ENCODE data around the gene TAGAP.
"Not testable (repeated sequence)": the region's sequence is repeated elsewhere in the genome, so short reads cannot be mapped to it uniquely, and the experiment has no call there.

Gene TAGAP

DNA sequence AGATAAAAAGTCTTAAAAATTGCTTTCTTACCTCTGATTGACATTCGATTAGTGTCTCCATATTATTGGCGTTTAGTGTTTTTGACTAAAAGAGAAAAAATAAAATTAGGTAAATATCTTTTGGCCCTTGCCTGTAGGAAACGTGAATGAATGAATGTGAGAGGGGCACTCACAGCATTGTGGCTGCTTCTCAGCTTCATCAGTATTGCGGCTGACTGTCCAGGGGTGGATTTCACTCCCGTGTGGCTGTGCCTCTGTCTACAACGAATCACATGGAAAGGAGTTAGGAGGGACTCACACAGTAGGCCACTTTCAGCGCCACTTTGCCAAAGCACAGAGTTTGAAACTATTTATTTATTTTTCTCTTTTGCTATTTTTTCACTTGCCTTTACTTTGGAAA, 844 bp downstream of the TAGAP start:
- DNase-seq (ENCODE audit: low read depth, low spot score), result no peak

DNA sequence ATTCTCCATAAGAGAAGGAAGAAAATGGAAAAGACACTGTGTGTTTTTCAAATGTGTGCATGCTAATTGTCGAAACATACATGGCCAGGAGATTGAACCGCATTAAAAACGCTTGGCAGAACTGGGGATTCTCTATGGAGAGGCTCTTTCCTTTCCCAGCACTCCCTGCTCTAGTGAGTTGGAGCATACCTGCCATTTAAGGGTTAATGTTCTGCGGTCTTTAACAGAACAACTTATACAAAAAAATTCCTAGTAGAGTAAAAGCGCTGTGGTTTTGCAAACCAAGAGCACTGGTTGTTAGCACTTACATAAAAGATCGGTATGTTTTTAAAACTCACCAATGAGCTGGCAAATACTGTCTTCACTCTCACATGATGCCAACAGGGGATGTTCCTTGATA, 1.5 kb downstream of the TAGAP start:
- no peak for DNase-seq (ENCODE audit: low read depth, low spot score)

DNA sequence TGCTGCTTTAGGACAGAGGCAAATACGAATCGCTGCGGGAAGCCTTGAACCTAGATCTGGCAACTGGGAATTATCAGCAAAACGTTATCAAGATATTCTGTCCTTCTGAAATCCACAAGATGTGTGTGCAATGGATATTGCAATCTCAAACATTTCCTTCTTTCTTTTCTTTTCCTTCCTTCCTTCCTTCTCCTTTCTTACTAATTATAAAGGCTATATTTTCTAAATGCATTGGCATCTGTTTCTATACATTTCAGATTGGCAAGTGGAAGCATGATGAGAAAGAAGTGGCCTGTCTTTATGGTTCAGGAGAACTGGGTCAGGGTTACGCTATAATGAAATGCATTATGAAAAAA, 2.0 kb downstream of the TAGAP start:
- no peak for DNase-seq (ENCODE audit: low read depth, low spot score)

DNA sequence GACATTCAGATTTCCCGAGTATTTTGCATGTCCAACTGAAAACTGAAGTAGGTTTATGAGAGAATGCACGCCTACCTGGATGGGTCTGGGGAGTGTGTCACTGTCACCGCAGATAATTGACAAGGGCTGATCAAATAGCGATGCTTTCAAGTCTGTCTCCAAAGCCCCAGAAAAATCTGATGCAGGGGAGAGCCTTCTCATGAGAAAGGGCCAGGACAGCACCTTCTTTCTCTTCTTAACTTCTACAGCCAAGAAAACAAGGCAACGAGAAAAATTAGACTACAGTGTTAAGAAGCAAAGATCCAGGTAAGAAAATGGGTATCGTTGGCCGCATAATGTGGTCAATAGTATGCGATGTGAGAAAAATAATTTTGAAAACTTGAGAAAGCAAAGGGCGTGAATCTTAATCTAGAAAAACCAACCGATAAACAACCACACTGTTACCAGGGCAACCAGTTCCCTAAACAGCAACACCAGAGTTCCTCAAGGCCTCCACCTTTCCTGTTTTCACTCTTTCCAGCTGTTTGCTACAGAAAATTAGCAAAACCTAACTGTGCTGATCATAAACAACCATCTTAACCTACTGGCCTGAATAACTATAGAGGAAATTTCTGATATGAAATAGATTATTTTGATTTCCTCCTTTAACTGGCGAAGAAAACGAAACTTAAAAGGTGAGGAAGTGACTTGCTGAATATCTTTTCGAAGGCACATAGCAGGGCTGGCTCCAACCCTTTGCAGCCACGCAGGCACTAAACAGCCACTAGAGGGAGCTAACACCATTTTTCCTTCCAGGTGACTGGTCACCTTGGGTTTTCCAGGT, 2.6 kb downstream of the TAGAP start:
- DNase-seq (ENCODE audit: low read depth, low spot score), result peak; percentile 80

DNA sequence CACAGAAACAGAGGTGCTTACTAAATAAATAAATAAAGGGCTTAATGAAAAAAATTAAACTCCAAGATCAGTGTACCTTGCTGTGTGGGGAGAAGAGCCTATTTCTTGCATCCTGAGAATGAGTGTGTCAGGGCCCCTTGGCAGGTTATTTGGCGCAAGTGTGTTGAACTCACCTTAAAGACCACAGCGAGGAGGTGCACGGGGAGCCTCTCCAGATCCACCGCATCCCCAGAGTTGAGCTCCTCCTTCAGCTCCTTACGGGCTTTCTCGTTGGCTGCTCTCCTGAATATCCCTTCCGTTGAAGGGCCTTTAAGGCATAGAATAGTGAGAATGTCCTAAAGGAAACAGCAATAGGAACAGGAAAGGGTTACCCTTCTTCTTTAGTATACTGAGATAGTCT, 3.6 kb downstream of the TAGAP start:
- no peak for DNase-seq (ENCODE audit: low read depth, low spot score)

DNA sequence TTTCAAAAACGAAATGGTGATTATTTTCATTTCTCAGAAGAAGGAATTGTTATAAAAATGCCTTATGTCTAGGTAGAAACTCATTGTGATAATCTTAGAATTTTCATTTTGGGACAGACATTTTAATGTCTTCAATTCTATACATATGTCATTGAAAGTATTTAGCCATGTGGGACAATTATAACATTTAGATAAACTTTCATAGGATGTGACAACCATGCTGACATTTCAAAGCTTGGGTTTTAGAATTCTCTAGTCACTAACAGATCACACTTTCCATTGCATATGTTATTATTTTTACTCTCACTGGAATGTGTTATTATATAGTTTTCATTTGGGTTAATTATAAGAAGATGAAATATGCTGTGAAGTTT, 4.9 kb downstream of the TAGAP start:
- DNase-seq (ENCODE audit: low read depth, low spot score), result no peak

DNA sequence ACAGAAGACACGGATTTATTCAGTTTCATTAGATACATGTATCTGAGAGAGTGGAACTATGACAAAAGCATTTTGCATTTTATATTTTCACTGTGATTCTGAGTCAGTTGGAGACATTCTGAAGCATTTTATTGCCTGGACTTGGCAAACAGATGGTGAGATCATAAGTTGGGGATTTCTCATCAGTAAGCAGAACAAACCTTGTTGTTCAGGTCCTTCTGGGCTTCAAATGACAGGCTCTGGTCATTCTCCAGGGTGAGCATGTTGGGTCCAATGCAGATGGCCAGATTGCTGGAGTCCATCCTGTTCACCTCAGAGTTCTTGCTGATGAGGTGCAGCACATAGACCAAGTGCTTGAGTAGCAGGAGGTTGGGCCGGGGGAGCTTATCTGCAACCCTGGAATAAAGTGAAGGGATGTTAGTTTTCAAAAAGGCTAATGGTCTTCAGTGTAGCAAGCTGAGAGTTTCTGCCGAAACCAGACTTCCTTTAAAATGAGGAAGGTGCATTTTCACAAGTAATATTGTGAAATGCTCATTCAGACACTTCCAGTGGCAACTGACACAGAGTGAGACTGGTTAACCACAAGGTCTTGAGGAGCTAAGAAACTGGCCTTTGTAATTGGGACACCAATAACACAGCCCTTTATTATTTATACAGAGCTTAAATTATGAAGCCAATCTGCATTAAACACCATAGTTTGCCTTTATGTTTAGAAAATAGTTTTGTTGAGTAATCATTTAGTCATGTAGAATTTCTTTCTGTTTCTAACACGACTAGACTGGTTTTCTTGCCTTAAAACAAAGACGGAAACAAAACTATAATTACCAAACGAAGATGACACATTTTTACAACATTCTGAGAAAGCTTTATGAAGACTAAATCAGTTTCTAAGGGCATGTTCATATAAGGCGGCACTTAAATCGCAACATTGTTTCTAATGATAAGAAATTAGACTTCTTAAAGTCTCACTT, 5.6 kb downstream of the TAGAP start:
- no peak for DNase-seq (ENCODE audit: low read depth, low spot score)

DNA sequence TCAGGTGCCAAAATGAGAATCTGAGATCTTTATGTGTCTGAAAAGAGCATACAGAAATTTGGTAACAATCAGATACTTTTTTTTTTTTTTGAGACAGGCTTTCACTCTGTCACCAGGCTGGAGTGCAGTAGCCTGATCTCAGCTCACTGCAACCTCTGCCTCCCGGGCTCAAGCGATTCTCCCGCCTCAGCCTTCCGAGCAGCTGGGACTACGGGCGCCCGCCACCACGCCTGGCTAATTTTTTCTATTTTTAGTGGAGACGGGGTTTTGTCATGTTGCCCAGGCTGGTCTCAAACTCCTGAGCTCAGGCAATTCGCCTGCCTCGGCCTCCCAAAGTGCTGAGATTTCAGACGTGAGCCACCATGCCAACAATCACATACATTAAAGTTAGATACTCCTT, 6.5 kb downstream of the TAGAP start:
- not testable (repeated sequence) for DNase-seq (ENCODE audit: low read depth, low spot score)

DNA sequence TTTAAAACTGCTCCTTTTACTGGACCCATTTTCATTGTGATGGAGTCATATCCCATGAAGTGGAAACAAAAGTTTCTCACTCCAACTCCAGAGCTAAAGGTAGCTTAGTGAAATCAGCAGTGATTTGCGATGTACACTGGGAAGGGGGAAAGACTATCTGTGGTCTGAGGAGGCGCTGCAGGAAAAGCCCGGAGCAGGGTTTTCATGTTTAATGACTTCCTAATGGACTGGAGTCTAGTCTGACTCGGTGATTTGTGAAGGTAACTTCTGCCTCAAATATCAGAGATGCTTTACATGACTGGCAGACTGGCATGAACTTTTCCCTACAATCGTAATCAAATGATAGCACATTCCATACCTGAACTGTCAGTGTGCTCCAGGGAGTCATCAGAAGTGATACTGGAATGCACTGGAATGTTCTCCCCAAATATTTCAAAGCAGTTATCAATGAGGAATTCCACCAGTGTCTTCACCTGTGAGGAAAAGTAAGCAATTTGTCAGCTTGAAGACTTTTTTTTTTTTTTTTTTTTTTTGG, 7.0 kb downstream of the TAGAP start:
- no peak for DNase-seq (ENCODE audit: low read depth, low spot score)

DNA sequence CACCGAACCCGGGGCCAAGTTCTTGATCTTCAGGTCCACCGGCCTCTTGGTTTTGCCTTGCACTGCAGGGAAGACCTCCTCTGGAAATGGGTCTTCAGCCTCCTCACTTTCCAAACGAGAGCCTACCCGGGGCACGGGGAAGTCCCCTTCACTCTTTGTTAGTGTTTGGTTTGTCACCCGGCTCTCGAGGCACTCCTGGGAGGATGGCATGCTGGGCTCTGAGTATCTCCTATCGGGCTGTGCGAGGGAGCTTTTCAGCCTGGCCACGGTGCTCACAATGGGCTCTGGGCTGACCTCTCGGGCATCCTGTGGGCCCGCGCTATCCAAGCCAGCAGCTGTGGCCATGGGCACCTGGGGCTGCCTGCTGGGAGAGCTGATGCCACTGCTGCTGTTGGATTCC, 8.1 kb downstream of the TAGAP start:
- no peak for DNase-seq (ENCODE audit: low read depth, low spot score)

DNA sequence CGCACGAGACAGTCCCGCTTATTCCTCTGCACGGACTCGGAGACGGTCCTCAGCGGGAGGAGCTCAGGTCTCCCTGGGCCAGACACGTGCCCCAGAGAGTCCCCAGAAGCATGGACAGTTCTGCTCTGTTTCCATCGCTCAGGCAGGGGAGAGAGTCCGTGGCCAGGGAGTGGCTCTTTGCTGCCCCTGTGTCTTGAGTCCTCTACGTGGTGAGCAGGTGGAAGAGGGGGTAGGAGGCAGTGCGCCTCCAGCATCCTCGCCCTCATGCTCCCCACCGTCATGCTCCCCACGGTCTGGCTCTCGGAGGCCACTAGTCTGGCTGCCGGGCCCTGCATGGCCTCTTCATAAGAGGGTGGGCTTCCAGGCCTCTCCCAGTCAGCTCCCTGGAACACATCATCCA, 8.9 kb downstream of the TAGAP start:
- no peak for DNase-seq (ENCODE audit: low read depth, low spot score)

DNA sequence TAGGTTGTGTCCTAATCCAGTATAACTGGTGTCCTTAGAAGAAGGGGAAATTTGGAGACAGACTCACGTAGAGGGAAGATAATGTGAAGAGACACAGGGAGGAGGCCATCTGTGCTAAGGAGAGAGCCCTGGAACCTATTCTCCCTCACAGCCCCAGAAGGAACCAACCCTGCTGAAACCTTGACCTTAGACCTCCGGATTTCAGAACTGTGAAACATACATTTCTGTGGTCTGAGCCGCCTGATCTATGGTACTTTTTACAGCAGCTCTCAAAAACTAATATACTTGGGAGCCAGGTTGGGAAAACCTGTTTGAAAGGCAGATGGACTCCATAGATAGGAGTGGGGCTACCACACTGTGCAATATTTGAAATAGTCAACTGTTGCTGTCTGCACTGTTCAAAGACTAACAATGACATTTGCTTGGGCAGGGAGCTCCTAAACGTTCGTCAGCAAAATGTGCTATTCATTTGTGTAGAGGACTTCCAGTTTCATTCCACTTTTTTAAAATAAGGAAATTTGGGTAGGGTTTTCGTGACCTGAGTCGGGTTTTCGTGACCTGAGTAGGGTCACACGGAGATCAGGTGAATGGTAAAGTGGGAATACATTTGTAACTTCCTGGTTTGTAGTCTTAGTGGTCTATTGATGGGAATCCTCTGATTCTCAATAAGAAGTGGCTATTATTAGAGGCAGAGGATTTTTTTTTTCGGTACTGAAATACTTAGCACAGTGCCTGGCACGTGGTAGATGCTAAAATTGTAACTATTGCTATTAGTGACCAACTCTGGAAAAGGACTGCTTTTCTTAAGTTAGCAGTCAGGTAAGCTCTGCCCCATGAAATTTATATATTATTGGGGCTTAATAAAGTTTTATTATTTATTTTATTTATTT, 11.4 kb downstream of the TAGAP start:
- no peak for DNase-seq (ENCODE audit: low read depth, low spot score)

DNA sequence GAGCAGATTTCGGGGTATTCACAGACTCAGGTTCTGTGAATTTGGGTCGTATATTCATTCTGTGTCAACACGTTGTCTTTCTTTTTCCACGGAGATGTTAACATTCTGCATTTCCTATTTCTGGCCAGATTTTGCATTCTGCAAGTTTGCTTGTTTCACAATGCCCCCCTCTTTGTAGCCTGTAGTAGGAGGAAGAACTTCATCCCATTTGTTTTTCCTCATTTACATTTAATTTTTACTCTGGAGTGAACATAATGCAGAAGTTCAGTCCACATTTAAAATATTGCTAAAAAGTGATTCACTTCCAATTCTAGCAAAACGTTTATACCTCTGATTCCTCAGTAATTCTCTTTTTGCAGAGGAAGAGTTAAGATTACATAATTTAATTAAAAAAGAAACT, 12.9 kb downstream of the TAGAP start:
- no peak for DNase-seq (ENCODE audit: low read depth, low spot score)

DNA sequence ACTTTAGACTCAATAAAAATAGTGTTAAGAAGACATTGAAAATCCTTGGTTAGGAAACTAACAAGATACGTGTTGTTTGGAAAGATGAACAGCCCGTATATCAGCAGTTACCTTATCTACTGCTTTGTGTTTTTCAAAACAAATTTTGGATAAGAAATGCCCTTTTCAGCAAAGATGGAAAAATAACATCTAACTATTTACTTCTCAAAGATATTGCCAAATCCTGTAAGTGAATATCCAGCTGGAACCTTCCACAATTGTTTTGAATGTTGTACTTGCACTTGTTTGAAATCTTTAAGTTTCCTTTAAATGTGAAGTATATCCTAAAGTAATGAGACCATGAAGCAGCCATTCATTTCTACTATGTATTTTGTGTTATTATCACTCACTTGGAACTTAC, 14.6 kb downstream of the TAGAP start:
- DNase-seq (ENCODE audit: low read depth, low spot score), result no peak

DNA sequence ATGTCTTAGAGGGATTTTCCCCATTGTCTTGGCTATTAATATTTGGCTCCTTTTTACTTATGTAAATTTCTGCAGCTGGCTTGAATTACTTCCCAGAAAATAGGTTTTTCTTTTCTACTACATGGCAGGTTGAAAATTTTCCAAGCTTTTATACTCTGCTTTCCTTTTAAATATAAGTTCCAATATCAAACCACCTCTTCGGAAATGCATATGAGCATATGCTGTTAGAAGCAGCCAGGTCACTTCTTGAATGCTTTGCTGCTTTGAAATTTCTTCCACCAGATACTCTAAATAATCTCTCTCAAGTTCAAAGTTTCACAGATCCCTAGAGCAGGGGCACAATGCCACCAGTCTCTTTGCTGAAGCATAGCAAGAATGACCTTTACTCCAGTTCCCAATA, 19.6 kb downstream of the TAGAP start:
- not testable (repeated sequence) for DNase-seq (ENCODE audit: low read depth, low spot score)

DNA sequence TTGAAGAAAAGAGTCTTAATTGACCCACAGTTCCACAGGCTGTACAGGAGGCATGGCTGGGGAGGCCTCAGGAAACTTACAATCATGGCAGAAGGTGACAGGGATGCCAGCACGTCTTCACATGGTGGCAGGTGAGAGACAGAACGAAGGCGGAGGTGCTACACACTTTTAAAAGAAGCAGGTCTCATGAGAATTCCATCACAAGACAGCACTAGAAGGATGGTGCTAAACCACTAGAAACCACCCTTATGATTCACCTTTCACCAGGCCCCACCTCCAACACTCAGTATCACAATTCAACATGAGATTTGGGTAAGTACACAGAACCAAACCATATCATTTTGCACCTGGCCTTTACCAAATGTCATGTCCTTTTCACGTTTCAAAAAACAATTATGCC, 20.9 kb downstream of the TAGAP start:
- DNase-seq (ENCODE audit: low read depth, low spot score), result no peak

DNA sequence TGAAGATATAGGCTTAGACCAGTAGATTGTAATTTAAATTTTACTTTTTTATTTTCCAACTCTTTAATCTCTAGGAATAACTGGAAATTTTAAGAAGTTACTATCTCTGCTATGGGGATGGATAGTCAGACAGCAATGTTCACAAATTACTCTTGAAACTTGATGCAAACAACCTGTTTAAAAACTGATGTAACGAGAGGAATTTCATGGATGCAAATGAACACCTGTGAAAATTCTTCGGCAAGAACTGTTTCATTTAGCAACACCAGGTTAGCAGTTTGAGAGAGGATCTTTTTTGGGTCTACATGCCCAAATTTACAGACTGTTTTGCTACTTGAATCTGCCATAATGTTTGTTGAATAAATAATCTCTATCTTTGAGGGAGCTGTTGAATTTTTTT, 24.8 kb downstream of the TAGAP start:
- DNase-seq (ENCODE audit: low read depth, low spot score), result no peak

DNA sequence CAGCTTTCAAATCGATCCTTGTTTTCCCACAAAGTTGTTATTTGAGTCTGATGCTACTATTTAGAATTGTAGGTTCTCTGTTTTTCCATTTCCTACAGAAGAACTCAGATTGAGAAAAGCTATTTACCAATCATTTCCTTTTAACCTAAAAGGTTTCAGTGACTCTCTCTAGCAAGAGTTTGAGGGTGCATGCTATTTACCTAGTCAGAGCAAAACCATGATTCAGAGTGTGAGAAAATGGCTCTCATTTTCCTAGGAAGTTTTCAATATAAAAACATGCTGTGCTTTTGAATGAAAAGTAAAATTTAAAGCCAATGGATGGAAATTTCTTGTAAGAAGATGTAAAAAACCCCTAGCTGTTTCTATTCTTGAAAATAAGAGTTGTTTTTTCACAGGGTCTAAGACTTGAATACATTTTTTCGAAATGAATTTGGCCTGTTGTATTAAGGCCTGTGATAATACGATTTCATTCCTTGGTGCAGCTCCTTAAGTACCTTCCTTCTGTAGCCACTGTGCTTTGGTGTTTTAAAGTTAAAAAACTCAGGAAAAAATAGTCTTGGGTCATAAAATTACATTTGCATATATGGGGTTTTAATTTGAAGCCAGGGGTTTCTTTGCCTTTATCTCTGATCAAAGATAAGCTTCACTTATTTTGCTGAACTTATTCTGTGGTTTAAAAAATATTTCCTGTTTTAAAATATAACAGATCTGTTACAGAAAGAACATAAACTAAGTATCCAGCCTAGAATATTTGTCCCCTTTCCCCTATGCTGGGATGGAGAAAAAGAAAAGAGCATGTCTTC, 26.8 kb downstream of the TAGAP start:
- no peak for DNase-seq (ENCODE audit: low read depth, low spot score)

DNA sequence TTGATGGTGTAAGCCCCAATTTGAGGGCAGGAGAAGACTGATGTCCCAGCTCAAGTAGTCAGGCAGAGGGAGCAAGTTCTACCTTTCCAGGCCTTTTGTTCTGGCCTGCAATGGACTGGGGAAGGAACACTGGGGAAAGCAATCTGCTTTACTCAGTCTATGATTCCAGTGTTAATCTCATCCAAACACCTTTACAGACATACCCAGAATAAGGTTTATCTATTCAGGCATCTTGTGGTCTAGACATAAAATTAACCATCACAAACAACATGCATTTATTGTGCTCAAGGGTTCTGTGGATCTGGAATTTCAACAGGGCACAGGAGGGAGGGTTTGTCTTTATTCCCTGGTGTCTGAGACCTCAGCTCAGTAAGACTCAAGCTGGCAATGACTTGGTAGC, 30.4 kb downstream of the TAGAP start:
- no peak for DNase-seq (ENCODE audit: low read depth, low spot score)

DNA sequence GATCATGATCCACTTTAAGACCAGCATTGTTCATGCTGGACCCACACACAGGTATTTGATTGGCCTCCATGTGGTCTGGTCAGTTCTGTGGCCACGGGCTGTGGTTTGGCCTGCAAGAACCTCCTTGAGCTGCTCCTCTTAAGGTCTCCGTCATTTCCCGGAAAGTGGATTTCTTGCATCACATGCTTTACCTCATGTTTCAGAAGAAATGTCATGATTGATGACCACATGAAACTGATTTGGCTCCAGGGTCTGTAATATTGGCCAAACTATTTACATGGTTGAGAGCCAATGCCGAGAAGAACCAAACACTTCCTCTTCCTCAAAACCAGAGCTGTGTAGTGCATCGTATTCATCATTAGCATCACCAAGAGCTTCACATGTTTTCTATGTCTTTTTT, 31.6 kb downstream of the TAGAP start:
- DNase-seq (ENCODE audit: low read depth, low spot score), result no peak

DNA sequence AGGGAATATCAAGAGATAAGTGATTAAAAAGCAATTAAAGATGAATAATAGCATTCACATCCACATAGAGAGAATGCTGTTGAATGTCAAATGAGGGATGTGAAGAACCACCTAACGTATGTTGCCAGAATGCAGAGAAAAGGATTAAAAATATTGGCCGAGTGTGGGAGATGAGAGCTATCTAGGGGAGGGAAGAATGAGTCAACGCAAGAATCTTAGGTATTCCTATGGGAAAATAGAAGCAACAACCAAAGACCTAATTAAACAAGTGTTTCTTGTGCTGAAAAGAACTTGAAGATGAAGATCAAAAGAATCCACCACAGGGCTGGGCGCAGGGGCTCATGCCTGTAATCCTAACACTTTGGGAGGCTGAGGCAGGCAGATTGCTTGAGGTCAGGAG, 32.6 kb downstream of the TAGAP start:
- no peak for DNase-seq (ENCODE audit: low read depth, low spot score)
